Adrenal gland (tissue), 5 donors: ENCODE results near the gene MBOAT7.

Source experiments
- CTCF ChIP-seq, 6 experiments: fragments of 450-650 bp in 4 of 6; fragments of 200-600 bp in 2 of 6; sonication (generic) in 1 of 6; IDR thresholded peaks; 1 replicate in 5 of 6; 2 replicates in 1 of 6; pipeline versions ENCODE4 v1.5.1 to v1.8.0; 2016 to 2021; ENCODE audit warnings: antibody characterized with exemption in 6 of 6, mild to moderate bottlenecking in 2 of 6, moderate library complexity in 1 of 6
- POLR2A ChIP-seq, 2 donors: fragments of 450-650 bp; IDR thresholded peaks; one replicate each; pipeline ENCODE4 v1.6.1; 2017; ENCODE audit warnings: antibody characterized with exemption in 2 of 2, mild to moderate bottlenecking in 2 of 2, moderate library complexity in 1 of 2
- donor health status: DM: no; HTN: no; CAD: no.

- TF ChIP-seq CTCF (IDR thresholded peaks at IDR 0.05) (no peak), POLR2A (IDR thresholded peaks at IDR 0.05) (peak; percentile 26 to 65)
Observed at GRCh38 chr19:54186934-54187381, 2.4 kb downstream of the MBOAT7 start.
